Left forelimb (tissue), 1 donor: ENCODE data around the gene PPM1E.
A peak's percentile ranks its signal among the peaks of the same experiment; 100 is the strongest.
"Not testable (repeated sequence)": the region's sequence is repeated elsewhere in the genome, so short reads cannot be mapped to it uniquely, and the experiment has no call there.

Source experiments
- DNase-seq: peaks from one replicate; pipeline ENCODE4 v3.0.0-alpha.2; 2018; ENCODE audit warnings: low spot score

Gene PPM1E

DNA sequence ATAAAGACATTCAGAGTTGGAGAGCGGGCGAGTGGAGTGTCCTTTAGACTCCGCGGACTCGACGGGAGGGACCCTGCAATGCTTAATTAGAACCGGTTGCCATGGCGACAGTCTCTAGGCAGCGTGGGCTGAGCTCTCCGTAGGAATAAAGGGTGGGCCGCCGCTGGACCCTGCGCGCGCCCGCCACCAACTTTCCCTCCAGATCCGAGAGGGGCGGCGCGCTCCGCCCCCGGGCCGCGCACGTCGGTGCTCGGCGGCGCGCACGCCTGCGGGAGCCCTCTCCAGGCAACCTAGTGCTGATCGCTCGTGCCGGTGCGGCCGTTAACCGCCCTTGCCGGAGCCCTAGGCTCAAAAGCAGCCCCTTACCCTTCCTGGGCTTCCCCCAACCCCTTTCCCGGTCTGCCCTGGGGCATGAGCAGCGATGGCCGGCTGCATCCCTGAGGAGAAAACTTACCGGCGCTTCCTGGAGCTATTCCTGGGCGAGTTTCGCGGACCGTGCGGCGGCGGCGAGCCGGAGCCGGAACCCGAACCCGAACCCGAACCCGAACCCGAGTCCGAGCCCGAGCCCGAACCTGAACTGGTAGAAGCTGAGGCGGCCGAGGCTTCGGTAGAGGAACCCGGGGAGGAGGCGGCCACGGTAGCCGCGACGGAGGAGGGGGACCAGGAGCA is at the start of gene PPM1E:
PPM1E (plus strand) TSS at position 278 of the 669 bp plus-strand sequence.
- DNase-seq = peak; percentile 82

- DNase-seq = no peak
Measured at GRCh38 chr17:58706351-58707140, 49.1 kb upstream of the PPM1E start.

DNA sequence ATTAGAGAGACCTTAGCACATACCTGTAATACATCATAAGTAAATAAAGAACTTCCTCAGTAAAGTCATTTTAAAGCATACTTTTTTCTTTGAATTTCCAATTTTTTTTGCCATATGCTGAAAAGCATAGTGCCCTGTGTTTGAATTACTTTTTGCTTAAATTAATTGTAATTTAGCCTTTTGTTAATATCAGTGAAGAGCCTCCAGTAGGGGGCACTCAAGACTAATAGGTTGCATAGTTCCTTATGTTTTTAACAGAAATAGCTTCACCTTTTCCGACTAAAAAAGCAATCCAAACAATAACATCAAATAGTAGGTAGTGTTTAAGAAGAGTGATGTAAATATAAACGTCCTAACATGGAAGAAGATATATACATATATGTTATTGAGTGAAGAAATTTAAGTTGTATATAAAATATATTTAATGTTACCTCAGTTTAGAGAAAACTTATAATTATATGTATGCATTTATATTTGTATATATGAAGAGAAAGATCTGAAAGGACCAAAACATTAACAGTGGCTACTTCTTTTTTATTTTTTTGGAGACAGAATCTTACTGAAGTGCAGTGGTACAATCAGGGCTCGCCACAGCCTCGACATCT is 44.6 kb upstream of the PPM1E start:
- no peak for DNase-seq

DNA sequence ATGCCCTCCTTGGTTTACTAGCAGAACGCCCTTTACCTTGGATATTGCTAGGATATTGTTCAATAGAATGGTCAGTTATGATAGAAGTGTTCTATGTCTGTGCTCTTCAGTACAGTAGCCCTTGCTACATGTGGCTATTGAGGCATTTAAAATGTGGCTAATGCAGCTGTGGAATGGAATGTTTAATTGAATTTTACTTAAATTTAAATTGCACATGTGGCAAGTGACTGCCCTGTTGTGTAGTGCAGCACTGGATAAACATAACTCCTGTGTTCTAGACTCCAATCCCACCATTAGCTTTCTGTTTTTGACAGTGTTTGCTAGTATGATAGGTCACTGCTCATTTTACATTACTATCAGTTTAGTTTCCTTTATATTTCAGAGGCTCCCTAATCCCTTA is 33.4 kb upstream of the PPM1E start:
- DNase-seq = no peak

DNA sequence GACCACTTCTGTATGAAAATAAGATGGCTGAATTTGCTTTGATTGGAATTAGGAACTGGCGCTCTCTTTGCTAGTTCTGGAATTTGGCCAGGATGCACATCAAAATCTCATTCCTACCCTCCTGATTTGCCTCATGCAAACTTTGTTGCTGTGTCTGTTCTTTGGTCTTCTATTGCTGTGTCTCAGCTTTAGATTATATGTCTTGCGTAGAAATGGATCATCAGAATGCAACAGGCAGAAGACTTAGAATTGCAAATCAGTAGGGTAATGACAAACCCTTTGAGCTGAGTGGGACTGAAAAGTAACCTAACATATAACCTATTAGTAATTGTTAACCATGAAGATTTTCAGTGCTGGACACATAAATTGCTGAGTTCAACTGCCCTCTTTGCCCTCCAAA is 33.0 kb upstream of the PPM1E start:
- no peak for DNase-seq

- DNase-seq = no peak
Measured at GRCh38 chr17:58728798-58729197, 26.9 kb upstream of the PPM1E start.

GRCh38 chr17:58730937-58731336 is 24.7 kb upstream of the PPM1E start:
- DNase-seq = no peak

DNA sequence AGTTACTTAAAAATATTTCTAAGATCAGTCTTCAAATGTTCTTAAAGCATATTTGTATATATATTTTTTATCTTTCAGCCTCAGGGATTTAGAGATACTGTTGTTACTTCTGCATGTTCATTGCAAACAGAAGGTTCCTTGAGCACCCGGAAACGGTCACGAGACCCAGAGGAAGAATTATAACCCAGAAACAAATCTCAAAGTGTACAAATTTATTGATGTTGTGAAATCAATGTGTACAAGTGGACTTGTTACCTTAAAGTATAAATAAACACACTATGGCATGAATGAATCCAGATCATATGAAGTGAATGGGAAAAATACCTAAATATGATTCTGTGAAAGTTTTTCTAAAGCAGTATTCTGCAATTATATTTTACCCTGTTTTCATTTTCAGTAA is 21.6 kb upstream of the PPM1E start:
- DNase-seq = no peak

DNA sequence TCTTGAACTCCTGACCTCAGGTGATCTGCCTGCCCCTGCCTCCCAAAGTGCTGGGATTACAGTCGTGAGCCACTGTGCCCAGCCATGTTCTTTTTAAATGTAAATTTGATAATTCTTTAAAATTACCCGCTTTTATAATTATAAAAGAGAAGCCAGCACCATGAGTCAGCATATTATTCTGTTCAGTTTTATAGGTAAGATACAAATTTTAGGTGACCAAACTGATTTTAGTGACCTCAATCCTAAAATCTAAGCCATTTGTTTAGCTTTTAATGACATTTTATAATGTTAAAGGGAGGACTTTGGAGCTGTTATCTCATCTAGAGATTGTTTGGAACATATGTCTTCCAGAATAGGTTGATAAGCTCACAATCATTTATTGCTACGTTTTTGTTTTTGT is 20.8 kb upstream of the PPM1E start:
- no peak for DNase-seq

- no peak for DNase-seq
Measured at GRCh38 chr17:58741121-58741625, 14.5 kb upstream of the PPM1E start.

- DNase-seq = no peak
Measured at GRCh38 chr17:58747674-58748073, 8.0 kb upstream of the PPM1E start.

- not testable (repeated sequence) for DNase-seq
Measured at GRCh38 chr17:58749627-58750026, 6.0 kb upstream of the PPM1E start.

GRCh38 chr17:58753026-58753425 is 2.6 kb upstream of the PPM1E start:
- no peak for DNase-seq

- no peak for DNase-seq
Measured at GRCh38 chr17:58755269-58755576, 431 bp upstream of the PPM1E start.

DNA sequence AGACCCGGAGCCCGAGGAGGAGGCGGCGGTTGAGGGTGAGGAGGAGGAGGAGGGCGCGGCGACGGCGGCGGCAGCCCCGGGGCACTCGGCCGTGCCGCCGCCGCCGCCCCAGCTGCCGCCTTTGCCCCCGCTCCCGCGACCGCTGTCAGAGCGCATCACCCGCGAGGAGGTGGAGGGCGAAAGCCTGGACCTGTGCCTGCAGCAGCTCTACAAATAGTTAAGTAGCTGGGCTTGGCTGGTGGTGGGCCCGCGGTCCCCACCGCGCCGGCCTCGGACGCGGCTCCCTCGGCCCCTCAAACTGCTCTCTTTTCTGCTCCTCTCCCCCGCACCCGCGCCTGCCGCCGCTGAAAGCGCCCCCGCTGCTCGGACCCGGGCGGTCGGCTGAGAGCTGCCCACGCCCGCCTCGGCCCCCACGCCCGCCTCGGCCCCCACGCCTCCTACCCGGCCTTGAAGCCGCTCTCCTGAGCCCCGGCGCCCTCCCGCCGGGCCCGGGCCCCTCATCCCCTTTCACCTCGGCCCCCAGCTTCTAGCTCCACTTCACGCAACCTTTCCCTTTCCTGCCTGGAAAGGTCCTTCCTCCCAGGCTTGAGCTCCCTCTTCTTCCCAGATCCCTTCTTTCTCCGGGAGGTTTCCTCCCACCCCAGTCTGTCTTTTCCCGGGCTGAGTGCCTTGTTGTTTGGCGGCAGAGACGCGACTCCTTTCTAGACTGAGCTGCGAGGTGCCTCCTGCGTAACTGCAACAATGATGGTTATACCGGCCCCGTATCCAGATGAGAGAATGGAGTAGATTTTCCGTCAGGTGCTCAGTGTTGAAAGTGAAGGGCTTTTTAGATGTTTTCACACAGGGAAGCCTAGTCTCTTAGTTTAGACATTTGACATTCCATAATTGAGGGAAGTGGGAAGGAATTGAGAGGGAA is 850 bp downstream of the PPM1E start:
- DNase-seq = peak; percentile 65

GRCh38 chr17:58757162-58757613 is 1.5 kb downstream of the PPM1E start:
- no peak for DNase-seq

DNA sequence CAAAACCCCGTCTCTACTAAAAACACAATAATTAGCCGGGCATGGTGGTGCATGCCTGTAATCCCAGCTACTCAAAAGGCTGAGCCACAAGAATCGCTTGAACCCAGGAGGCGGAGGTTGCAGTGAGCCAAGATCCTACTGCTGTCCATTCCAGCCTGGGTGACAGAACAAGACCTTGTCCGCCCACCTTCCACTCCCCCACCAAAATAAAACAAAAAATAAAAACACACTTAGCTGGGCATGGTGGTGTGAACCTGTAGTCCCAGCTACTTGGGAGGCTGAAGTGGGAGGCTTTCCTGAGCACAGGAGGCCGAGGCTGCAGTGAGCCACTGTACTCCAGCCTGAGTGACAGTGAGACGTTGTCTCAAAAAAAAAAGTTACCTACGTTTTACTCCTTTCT is 3.2 kb downstream of the PPM1E start:
- no peak for DNase-seq

GRCh38 chr17:58759522-58759921 is 3.9 kb downstream of the PPM1E start:
- DNase-seq = no peak

- DNase-seq = no peak
Measured at GRCh38 chr17:58760248-58760647, 4.6 kb downstream of the PPM1E start.

DNA sequence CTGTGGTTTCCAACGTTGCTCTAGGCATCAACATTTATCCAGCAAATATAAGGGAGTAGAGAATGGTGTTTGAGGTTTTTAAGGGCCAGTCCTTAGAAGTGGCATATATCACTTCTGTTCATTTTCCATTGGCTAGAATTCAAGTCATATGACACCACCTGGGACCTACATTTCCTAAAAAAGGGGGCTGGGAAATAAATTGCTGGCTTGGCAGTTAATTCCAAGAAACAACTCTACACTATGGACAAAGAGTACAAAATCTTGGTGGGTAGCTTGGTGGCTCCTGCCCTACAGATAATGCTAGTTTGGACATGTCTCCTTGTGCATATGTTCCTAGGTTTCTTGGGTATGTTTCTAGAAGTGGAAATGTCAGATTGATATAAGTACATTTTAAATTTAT is 7.6 kb downstream of the PPM1E start:
- no peak for DNase-seq

DNA sequence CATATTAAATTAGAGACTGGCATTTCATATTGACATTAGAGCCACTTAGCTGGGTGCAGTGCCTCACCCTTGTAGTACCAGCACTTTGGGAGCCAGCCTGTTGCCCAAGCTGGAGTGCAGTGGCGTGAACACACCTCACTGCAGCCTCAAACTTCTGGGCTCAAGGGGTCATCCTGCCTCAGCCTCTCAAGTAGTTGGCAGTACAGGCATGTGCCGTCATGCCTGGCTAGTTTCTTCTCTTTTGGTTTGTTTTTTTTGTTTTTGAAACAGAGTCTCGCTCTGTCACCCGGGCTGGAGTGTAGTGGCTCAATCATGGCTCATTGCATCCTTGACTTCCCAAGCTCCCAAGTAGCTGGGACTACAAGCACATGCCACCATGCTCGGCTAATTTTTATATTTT is 8.7 kb downstream of the PPM1E start:
- DNase-seq = no peak

DNA sequence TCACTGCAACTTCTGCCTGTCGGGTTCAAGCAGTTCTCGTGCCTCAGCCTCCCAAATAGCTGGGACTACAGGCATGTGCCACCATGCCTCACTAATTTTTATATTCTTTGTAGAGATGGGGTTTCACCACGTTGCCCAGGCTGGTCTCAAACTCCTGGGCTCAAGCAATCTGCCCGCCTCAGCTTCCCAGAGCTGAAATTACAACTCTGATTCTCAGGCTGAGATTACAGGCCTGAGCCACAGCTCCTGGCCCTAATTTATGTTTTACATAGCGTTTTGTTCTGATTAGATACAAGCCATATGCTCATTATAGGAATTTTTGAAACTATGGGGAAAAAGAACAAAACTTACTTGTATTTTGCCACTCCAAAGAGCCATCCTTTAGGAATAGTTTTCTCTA is 22.8 kb downstream of the PPM1E start:
- not testable (repeated sequence) for DNase-seq
